ENCODE results near the gene SMAD7.

SMAD7 gene

DNA sequence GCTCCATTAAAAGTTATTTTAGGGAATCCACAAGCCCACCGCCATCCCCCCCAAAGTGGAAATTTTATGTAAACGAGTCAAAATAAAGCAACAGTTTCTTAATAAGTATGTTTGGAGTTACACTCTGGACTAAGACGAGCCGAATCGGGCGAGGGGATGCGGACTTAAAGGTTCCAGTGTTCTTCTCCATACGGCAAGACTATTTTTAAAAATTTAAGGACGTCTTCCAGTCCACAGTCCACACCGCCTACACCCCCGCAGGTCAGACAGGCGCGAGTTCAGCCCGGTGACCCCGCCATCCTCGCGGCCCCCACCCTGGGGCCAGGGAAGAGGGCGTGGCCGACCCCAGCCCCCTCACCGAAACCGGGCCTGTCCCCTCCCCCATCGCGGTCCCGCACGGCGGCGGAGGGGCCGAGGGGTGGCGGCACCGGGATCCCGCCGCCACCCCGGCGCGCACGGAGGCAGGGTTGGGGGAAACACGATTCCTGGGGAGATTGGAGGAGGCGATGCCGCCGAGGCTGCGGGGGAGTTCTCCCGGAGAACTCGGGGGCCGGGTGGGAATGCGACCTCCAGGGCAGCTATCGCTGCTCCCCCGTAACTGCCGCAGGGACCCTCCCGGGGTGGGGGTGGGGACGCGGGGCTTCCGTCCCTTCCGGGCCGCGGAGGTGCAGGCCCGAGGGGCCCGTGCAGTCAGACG lies 24.5 kb upstream of the SMAD7 start:
- Mint-ChIP-seq H3K4me3 (peak overlapping the region; percentile 80), H3K27me3 (peaks cover 10% of the 10 kb centered on the region), H3K27ac (no peak overlapping the region), H3K36me3 (no peaks in the 10 kb centered on the region), H3K4me1 (ENCODE audit: low read depth) (peaks cover 9% of the 10 kb centered on the region), H3K9me3 (ENCODE audit: low read depth) (no peaks in the 10 kb centered on the region)

DNA sequence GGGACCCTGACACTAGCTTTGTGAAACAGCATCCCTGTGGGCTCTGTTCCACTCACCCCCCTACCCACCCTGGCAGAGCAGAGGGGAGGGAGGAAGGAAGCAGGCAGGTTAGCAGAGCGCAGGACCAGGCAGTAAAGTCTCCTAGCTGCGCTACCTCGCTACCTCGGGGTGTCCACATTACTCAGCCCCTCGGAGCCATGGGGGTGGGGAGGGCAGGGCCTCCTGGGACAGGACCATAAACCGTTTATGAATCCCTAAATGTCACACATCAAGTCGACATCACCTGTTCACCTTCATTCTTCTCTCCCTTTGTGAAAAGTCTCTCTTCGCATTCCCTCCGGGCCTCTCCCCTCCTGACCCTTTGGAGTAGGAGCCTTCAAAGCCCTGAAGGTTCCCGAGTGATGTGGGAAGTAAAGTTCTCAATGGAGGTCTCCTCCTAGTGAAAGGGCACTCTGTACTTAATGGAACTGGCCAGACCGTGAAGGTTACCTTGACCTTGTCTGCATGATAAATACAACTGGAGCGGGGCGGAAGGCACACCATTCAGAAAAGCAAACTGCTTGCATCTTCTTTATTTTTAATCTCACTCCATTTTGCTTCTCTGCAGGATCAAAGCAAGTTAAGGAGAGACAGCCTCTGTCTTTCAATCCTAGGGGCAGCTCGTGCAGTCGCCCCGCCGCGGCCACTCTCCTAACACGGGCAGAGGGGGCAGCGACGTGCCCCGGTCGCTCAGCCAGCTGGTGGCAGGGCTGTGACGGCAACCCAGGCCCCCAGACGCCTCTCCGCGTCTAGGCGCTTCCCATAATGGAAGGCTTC lies 23.7 kb upstream of the SMAD7 start:
- Mint-ChIP-seq H3K4me1 (ENCODE audit: low read depth) (peaks cover 9% of the 10 kb centered on the region), H3K27me3 (peaks cover 10% of the 10 kb centered on the region), H3K4me3 (peak overlapping the region; percentile 80), H3K36me3 (no peaks in the 10 kb centered on the region), H3K27ac (no peak overlapping the region), H3K9me3 (ENCODE audit: low read depth) (no peaks in the 10 kb centered on the region)

DNA sequence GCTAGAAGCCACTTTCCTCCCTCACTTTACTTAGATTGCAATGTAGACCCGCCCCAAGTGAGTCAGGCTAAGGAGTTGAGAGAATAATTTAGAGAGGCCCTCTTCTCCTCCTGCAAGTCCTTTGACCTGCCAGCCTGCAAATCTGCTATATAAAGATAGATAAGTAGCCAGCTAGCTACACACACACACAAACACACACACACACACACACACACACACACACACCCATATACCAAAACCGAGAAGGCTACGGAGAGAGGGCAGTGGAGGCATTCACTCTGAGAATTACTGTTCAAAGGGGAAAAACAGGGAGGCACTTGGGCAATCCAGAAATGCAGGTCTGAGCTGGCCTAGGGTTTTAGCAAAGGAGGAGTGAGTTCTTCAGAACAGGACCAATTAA lies 23.0 kb upstream of the SMAD7 start:
- no peaks in the 10 kb centered on the region for H3K36me3 Mint-ChIP-seq
- no peak overlapping the region for H3K4me3 Mint-ChIP-seq
- no peaks in the 10 kb centered on the region for H3K9me3 Mint-ChIP-seq (ENCODE audit: low read depth)
- H3K27me3 Mint-ChIP-seq: peaks cover 10% of the 10 kb centered on the region
- H3K27ac Mint-ChIP-seq: no peak overlapping the region
- peaks cover 9% of the 10 kb centered on the region for H3K4me1 Mint-ChIP-seq (ENCODE audit: low read depth)

DNA sequence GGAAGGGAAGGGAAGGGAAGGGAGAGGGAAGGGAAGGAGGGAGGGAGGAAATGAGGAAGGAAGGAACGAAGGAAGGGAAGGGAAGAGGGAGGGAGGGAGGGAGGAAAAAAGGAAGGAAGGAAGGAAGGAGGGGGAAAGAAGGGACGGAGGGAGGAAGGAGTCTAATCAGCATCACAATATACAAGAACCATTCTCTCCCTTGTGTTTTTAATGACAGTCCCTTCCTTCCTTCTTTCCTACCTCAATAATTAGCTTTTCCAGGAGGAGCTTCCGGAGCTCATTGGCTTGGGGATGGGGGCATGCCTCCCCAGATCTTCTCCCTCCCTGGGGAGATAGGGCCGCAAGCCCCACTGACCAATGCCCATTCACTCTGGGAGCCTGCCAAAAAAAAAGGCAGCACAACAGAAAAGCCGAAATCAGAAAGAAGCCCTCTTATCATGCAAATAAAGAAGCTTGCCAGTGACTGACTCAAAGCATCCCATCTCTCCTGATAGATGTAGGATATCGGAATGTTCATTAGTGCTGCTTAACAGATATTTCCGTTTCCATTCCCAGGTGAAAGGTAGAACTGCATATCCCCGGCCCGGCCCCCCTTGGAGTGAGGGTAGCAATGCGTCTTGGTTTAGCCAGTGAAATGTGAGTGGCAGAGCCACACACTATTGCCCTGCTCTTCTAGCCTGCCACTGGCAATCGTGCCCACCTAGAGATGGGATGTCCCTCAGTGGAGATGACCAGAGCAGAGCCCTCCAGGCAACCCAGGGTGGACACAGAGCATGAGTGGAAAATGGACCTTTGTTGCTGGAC lies 17.8 kb upstream of the SMAD7 start:
- Mint-ChIP-seq H3K9me3 (ENCODE audit: low read depth) (no peaks in the 10 kb centered on the region), H3K36me3 (no peaks in the 10 kb centered on the region), H3K27me3 (peaks cover 2% of the 10 kb centered on the region), H3K4me3 (no peak overlapping the region), H3K27ac (no peak overlapping the region), H3K4me1 (ENCODE audit: low read depth) (no peaks in the 10 kb centered on the region)

DNA sequence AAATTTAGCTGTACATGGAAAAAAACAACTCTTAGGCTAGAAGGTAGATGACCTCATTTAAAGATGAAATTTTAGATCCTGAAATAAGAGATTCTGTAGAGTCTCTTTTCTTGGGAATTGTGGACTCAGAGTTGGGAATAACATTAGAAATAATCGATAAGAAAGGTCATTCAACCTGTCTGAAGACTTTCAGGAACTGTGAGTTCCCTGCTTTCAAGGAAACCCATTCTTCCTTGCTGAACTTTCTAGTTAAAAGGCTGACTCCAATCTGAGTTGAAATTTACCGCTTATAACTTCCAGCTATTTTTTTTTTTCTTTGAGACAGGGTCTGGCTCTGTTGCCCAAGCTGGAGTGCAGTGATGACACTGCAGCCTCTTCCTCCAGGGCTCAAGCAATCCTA lies 16.8 kb upstream of the SMAD7 start:
- Mint-ChIP-seq H3K4me3 (no peak overlapping the region), H3K4me1 (ENCODE audit: low read depth) (peaks cover 9% of the 10 kb centered on the region), H3K27me3 (peaks cover 2% of the 10 kb centered on the region)

DNA sequence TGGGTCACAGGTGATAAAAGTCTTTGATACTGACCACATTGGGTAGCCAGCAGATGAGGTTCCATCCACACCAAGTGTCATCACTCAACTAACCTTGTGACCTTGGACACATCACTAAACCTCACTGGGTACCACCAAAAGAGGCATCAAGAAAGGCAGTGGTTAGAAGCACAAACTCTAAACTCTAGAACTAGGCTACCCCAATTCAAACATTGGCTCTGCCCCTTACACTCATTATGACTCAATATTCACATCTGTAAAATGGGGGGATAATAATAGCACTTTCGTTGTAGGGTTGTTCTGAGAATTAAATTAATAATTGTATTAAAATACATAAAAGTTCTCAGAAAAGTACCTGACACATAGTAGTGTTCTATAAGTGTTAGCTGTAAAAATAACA lies 15.8 kb upstream of the SMAD7 start:
- Mint-ChIP-seq H3K9me3 (ENCODE audit: low read depth) (no peaks in the 10 kb centered on the region), H3K36me3 (no peaks in the 10 kb centered on the region), H3K4me3 (no peak overlapping the region), H3K4me1 (ENCODE audit: low read depth) (peaks cover 13% of the 10 kb centered on the region), H3K27ac (no peak overlapping the region), H3K27me3 (peaks cover 6% of the 10 kb centered on the region)

More for the DNA sequence above, 16.8 kb upstream of the SMAD7 start:
- Mint-ChIP-seq H3K27ac (no peak overlapping the region), H3K9me3 (ENCODE audit: low read depth) (no peaks in the 10 kb centered on the region), H3K36me3 (no peaks in the 10 kb centered on the region)

DNA sequence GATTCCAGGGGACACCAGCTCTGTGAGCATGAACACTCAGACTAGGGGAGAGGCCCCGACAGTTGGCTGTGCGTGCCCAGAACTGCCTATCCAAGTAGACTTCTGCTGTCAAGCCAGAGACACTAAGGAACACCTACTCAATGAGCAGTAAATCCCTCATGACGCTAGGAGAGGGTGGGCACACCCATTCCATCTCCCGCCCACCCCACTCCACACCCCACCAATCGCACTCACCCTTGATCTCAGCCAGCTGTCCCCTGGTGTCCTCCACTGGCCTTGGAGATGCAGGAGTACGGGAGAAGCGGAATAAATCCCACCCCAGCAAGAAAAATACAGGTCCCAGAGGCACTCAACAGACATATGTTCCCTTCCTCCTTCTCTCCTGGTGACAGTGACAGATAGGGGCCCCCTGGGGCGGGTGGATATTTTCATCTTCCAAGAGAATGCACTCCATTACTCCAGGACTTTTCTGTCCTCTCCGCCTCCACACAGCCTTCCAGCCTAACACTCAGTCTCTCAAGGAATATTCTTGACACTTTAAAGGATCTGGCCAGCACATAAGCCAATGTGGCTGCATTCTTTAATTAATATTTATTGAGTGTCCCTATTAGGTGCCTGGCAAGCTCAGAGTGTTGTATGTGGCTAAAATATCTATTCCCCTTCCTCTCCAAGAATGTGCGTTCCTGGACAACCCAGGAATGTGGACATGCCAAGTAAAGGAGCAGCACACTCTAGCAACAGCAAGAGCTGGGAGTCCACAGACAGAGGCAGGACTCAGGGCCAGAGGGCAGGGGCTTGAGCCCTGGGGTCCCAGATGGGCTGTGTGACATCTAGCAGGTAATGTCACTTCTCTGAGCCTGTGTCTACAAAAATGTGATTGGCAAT lies 13.1 kb upstream of the SMAD7 start:
- Mint-ChIP-seq H3K27me3 (peaks cover 6% of the 10 kb centered on the region), H3K9me3 (ENCODE audit: low read depth) (no peaks in the 10 kb centered on the region), H3K4me3 (no peak overlapping the region), H3K4me1 (ENCODE audit: low read depth) (peaks cover 13% of the 10 kb centered on the region), H3K36me3 (no peaks in the 10 kb centered on the region), H3K27ac (no peak overlapping the region)

DNA sequence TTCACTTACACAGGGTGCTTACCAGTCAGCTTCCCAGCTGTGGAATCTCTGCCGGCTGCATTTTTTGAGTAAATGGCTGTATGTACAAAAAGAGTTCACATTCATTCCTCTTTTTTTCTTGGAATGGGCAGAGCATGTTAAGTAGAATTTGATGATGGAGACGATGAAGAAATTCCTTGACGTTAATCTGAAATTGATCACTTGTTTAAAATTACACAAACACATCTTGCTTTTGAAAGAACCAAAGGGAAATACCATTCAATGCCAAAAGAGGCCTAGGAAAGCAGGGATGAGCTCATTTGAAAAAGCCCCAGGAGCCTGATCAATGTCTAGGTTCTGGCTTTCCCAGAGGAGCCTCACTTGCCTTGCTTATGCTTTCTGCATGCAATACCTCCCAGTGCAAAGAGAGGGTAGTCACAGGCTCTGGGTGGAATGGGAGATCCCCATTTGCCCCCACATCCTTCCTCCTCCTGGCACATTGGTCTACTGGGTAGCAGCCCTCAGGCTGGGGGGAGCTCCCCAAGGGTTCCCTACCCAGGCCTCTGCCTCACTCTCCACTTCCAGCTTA lies 12.3 kb upstream of the SMAD7 start:
- no peak overlapping the region for H3K4me3 Mint-ChIP-seq
- H3K27ac Mint-ChIP-seq: no peak overlapping the region
- H3K9me3 Mint-ChIP-seq (ENCODE audit: low read depth): no peaks in the 10 kb centered on the region
- H3K27me3 Mint-ChIP-seq: peaks cover 5% of the 10 kb centered on the region
- no peaks in the 10 kb centered on the region for H3K36me3 Mint-ChIP-seq
- peaks cover 13% of the 10 kb centered on the region for H3K4me1 Mint-ChIP-seq (ENCODE audit: low read depth)

DNA sequence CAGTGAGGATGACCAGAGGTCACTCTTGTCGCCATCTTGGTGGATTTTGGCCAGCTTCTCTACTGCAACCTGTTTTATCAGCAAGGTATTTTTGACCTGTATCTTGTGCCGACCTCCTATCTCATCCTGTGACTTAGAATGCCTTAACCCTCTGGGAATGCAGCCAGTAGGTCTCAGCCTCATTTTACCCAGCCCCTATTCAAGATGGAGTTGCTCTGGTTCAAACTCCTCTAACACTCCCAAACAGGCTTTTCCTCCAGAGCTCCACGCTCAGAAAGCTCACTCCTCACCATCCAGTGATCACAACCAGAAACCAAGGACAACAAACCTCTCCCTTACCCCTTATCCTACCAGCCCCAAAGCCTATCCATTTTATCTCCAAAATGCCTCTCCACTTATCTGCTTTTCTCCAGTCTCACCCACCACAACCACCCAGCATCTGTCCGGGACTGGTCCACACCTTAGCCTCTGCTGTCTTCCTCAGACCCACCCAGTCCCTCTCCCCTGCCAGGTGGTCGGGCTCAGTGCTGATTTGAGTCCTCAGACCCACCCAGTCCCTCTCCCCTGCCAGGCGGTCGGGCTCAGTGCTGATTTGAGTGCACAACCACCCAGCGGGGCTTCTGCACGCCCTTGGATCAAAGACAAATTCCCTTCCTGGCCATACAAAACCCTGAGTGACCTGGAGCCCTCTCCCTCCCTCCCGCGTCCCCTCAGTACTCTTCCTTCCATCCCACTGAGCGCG lies 11.7 kb upstream of the SMAD7 start:
- Mint-ChIP-seq H3K9me3 (ENCODE audit: low read depth) (no peaks in the 10 kb centered on the region), H3K27ac (no peak overlapping the region), H3K4me1 (ENCODE audit: low read depth) (peaks cover 13% of the 10 kb centered on the region), H3K36me3 (no peaks in the 10 kb centered on the region), H3K4me3 (no peak overlapping the region), H3K27me3 (peaks cover 3% of the 10 kb centered on the region)

DNA sequence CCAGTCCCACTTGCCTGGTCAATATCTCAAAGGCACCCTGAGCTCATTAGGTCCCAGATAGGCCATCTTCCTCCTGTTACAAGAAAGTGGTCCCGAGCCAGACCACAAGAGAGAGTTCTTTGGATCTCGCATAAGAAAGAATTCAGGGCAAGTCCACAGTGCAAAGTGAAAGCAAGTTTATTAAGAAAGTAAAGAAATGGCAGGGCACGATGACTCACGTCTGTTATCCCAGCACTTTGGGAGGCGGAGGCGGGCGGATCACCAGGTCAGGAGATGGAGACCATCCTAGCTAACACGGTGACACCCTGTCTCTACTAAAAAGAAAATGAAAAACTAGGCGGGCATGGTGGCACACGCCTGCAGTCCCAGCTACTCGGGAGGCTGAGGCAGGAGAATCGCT lies 10.8 kb upstream of the SMAD7 start:
- Mint-ChIP-seq H3K4me3 (no peak overlapping the region), H3K9me3 (ENCODE audit: low read depth) (no peaks in the 10 kb centered on the region), H3K27me3 (peaks cover 3% of the 10 kb centered on the region), H3K27ac (no peak overlapping the region), H3K4me1 (ENCODE audit: low read depth) (peaks cover 13% of the 10 kb centered on the region), H3K36me3 (no peaks in the 10 kb centered on the region)

DNA sequence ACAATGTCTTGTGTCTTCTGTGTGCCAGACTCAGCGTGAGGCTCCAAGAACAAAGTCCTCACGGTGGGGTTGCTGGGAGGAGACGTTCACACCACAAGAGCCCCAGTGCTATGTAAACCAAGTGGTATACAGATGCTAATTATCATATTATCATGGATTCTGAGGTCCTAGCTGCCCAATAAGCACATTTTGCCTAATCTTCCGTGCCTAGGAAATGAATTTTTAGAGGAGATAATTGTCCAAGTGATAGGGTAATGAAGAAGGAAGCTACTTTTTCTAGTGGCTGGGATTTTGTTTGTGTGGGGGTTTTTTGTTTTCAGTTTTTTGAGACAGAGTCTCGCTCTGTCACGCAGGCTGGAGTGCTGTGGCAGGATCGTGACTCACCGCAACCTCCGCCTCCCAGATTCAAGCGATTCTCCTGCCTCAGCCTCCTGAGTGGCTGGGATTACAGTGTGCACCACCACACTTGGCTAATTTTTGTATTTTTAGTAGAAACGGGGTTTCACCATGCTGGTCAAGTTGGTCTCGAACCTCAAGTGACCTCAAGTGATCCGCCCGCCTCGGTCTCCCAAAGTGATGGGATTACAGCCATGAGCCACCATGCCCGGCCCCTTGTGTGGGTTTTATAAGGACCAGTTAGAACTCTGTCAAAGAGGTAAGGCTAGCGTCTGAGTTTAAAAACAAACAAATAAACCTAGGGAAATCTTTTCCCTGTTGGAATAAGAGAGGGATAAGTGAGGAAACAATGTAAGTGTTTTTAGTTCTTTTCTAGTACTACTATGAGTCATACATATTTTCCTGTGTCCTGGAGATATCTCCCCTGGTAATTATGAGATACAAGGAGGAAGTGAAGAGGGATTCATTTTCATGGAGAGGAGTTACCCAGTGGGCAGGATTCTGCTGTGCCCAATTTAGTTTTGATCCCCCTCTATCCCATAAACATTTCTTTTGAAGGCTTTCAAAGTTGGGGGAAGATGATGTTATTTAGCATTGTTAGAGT lies 9.5 kb upstream of the SMAD7 start:
- Mint-ChIP-seq H3K27me3 (peaks cover 3% of the 10 kb centered on the region), H3K9me3 (ENCODE audit: low read depth) (no peaks in the 10 kb centered on the region)

DNA sequence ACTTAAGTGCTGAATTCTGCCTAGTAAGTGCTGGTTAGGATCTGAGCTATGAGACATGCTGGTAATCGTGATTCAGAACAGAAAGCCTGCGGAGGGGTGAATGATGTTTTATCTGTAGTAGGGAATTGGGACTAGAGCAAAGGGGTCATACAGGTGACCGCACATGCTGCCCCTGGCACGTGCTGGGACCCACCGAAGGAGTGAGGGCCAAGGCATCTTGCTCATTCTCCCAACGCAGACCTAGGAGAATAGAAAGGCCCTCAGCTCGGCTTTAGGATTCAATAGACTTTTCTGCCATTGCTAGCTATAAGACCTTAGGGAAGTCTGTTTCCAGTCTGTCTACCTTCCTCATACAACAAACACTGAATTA lies 8.8 kb upstream of the SMAD7 start:
- no peaks in the 10 kb centered on the region for H3K9me3 Mint-ChIP-seq (ENCODE audit: low read depth)
- H3K27me3 Mint-ChIP-seq: peaks cover 3% of the 10 kb centered on the region
- no peak overlapping the region for H3K4me3 Mint-ChIP-seq
- H3K4me1 Mint-ChIP-seq (ENCODE audit: low read depth): peaks cover 25% of the 10 kb centered on the region
- no peaks in the 10 kb centered on the region for H3K36me3 Mint-ChIP-seq
- H3K27ac Mint-ChIP-seq: no peak overlapping the region

More for the DNA sequence above, 9.5 kb upstream of the SMAD7 start:
- no peak overlapping the region for H3K27ac Mint-ChIP-seq
- H3K4me1 Mint-ChIP-seq (ENCODE audit: low read depth): peaks cover 22% of the 10 kb centered on the region
- H3K4me3 Mint-ChIP-seq: no peak overlapping the region
- no peaks in the 10 kb centered on the region for H3K36me3 Mint-ChIP-seq

DNA sequence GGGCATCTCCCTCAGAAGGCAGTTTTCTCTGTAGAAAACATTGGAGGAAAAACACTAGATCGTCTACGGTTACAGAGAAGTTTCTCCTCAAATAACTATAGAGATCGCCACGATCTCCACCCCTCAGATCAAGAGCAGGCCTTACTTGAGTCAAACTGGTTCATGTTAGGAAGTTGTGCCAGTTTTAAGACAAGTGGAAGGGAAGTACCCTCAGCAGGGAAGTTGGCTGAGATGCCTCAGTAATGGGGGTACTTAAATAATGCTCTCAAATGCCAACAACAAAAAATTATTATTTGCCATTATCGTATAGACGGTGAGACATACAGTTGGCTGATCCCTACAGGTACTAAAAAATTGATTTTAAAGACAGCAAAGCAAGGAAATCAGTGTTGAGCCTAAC lies 8.2 kb upstream of the SMAD7 start:
- Mint-ChIP-seq H3K27me3 (peaks cover 3% of the 10 kb centered on the region), H3K4me1 (ENCODE audit: low read depth) (peaks cover 30% of the 10 kb centered on the region), H3K4me3 (no peak overlapping the region), H3K36me3 (no peaks in the 10 kb centered on the region), H3K9me3 (ENCODE audit: low read depth) (no peaks in the 10 kb centered on the region), H3K27ac (no peak overlapping the region)
